ENCODE results near the gene TRIM17.

TRIM17 gene

GRCh38 chr1:228453022-228453560 lies 36.4 kb upstream of the TRIM17 start:
- H3K36me3 ChIP-seq (replicated peaks; ENCODE audit: low read depth, low read length) = no peaks in the 10 kb centered on the region
- no peak overlapping the region for H3K4me3 ChIP-seq (ENCODE audit: low read length)
- H3K27me3 ChIP-seq (ENCODE audit: low read depth, low read length) = peaks cover 3% of the 10 kb centered on the region; the same call in 1 of the 2 replicates
- no peak overlapping the region for H3K4me2 ChIP-seq (ENCODE audit: low read length)
- no peak overlapping the region for H3K27ac ChIP-seq (ENCODE audit: low read length)
- H3K79me2 ChIP-seq (ENCODE audit: low read length) = no peaks in the 10 kb centered on the region
- H3K4me1 ChIP-seq (ENCODE audit: low read length) = no peaks in the 10 kb centered on the region
- H4K20me1 ChIP-seq (ENCODE audit: insufficient read depth, low read length) = no peaks in the 10 kb centered on the region
- H3K9ac ChIP-seq (ENCODE audit: low read length) = no peak overlapping the region
- H2AFZ ChIP-seq (ENCODE audit: low read depth, low read length) = no peak overlapping the region
- TF ChIP-seq EZH2phosphoT487 (IDR thresholded peaks at IDR 0.05; ENCODE audit: low read depth) (no peak), CTCF (IDR thresholded peaks at IDR 0.05; ENCODE audit: low read depth, low read length) (no peak)
- H3K9me3 ChIP-seq (ENCODE audit: insufficient read depth, low read length) = no peaks in the 10 kb centered on the region

GRCh38 chr1:228452194-228453021 lies 35.7 kb upstream of the TRIM17 start:
- H3K9me3 ChIP-seq (ENCODE audit: insufficient read depth, low read length) = no peaks in the 10 kb centered on the region
- no peak overlapping the region for H2AFZ ChIP-seq (ENCODE audit: low read depth, low read length)
- peaks cover 3% of the 10 kb centered on the region; the same call in 1 of the 2 replicates for H3K27me3 ChIP-seq (ENCODE audit: low read depth, low read length)
- H3K9ac ChIP-seq (ENCODE audit: low read length) = no peak overlapping the region
- H3K36me3 ChIP-seq (replicated peaks; ENCODE audit: low read depth, low read length) = no peaks in the 10 kb centered on the region
- no peak overlapping the region for H3K4me3 ChIP-seq (ENCODE audit: low read length)
- no peaks in the 10 kb centered on the region for H3K79me2 ChIP-seq (ENCODE audit: low read length)
- H3K4me1 ChIP-seq (ENCODE audit: low read length) = no peaks in the 10 kb centered on the region
- no peak overlapping the region for H3K4me2 ChIP-seq (ENCODE audit: low read length)
- no peak overlapping the region for H3K27ac ChIP-seq (ENCODE audit: low read length)
- no peak for TF ChIP-seq EZH2phosphoT487 (IDR thresholded peaks at IDR 0.05; ENCODE audit: low read depth)
- no peak for TF ChIP-seq CTCF (IDR thresholded peaks at IDR 0.05; ENCODE audit: low read depth, low read length)
- H4K20me1 ChIP-seq (ENCODE audit: insufficient read depth, low read length) = no peaks in the 10 kb centered on the region

GRCh38 chr1:228450200-228450599 lies 33.5 kb upstream of the TRIM17 start:
- Histone ChIP-seq H4K20me1 (ENCODE audit: insufficient read depth, low read length) (no peaks in the 10 kb centered on the region), H3K4me1 (ENCODE audit: low read length) (no peaks in the 10 kb centered on the region), H2AFZ (ENCODE audit: low read depth, low read length) (no peak overlapping the region), H3K9ac (ENCODE audit: low read length) (no peak overlapping the region), H3K4me3 (ENCODE audit: low read length) (no peak overlapping the region), H3K36me3 (replicated peaks; ENCODE audit: low read depth, low read length) (no peaks in the 10 kb centered on the region), H3K79me2 (ENCODE audit: low read length) (no peaks in the 10 kb centered on the region), H3K27ac (ENCODE audit: low read length) (no peak overlapping the region), H3K27me3 (ENCODE audit: low read depth, low read length) (peaks cover 3% of the 10 kb centered on the region; the same call in 1 of the 2 replicates), H3K4me2 (ENCODE audit: low read length) (no peak overlapping the region), H3K9me3 (ENCODE audit: insufficient read depth, low read length) (no peaks in the 10 kb centered on the region)
- TF ChIP-seq EZH2phosphoT487 (IDR thresholded peaks at IDR 0.05; ENCODE audit: low read depth) = no peak
- no peak for TF ChIP-seq CTCF (IDR thresholded peaks at IDR 0.05; ENCODE audit: low read depth, low read length)

DNA sequence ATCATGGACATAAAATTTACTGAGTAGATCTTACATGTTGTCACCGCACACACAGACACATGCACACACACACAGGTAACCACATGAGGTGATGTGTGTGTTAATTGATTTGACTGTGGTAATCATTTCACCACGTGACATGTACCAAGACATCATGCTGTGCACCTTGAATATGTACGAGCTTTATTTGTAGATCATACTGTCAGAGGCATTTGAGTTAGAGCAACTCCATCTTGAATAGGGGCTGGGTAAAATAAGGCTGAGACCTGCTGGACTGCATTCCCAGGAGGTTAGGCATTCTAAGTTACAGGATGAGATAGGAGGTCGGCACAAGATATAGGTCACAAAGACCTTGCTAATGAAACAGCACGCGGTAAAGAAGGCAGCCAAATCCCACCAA lies 31.7 kb upstream of the TRIM17 start:
- H3K79me2 ChIP-seq (ENCODE audit: low read length) = no peaks in the 10 kb centered on the region
- H3K27ac ChIP-seq (ENCODE audit: low read length) = no peak overlapping the region
- H3K27me3 ChIP-seq (ENCODE audit: low read depth, low read length) = peaks cover 3% of the 10 kb centered on the region; the same call in 1 of the 2 replicates
- H2AFZ ChIP-seq (ENCODE audit: low read depth, low read length) = no peak overlapping the region
- no peak overlapping the region for H3K9ac ChIP-seq (ENCODE audit: low read length)
- no peak overlapping the region for H3K4me2 ChIP-seq (ENCODE audit: low read length)
- H3K9me3 ChIP-seq (ENCODE audit: insufficient read depth, low read length) = no peaks in the 10 kb centered on the region
- TF ChIP-seq CTCF (IDR thresholded peaks at IDR 0.05; ENCODE audit: low read depth, low read length) (no peak), EZH2phosphoT487 (IDR thresholded peaks at IDR 0.05; ENCODE audit: low read depth) (no peak)
- no peaks in the 10 kb centered on the region for H3K36me3 ChIP-seq (replicated peaks; ENCODE audit: low read depth, low read length)
- no peak overlapping the region for H3K4me3 ChIP-seq (ENCODE audit: low read length)
- no peaks in the 10 kb centered on the region for H3K4me1 ChIP-seq (ENCODE audit: low read length)
- no peaks in the 10 kb centered on the region for H4K20me1 ChIP-seq (ENCODE audit: insufficient read depth, low read length)
